ENCODE data around the gene AP4E1.
"Not testable (repeated sequence)": the region's sequence is repeated elsewhere in the genome, so short reads cannot be mapped to it uniquely, and the experiment has no call there.

AP4E1 gene

GRCh38 chr15:51030649-51031316 is 122.3 kb downstream of the AP4E1 start:
- DNase-seq: no peak

- DNase-seq: not testable (repeated sequence)
Measured at GRCh38 chr15:51037474-51037873, 129.0 kb downstream of the AP4E1 start.

GRCh38 chr15:51038162-51038973 is 129.9 kb downstream of the AP4E1 start:
- DNase-seq: no peak

GRCh38 chr15:51038974-51039319 is 130.5 kb downstream of the AP4E1 start:
- no peak for DNase-seq

- no peak for DNase-seq
Measured at GRCh38 chr15:51044037-51044727, 135.7 kb downstream of the AP4E1 start.

GRCh38 chr15:51046016-51046415 is 137.5 kb downstream of the AP4E1 start:
- no peak for DNase-seq

- DNase-seq: no peak
Measured at GRCh38 chr15:51046799-51047449, 138.4 kb downstream of the AP4E1 start.

- DNase-seq: no peak
Measured at GRCh38 chr15:51048308-51048707, 139.8 kb downstream of the AP4E1 start.

- no peak for DNase-seq
Measured at GRCh38 chr15:51049081-51049480, 140.6 kb downstream of the AP4E1 start.

GRCh38 chr15:51051776-51052175 is 143.3 kb downstream of the AP4E1 start:
- DNase-seq: no peak

- no peak for DNase-seq
Measured at GRCh38 chr15:51053571-51053970, 145.1 kb downstream of the AP4E1 start.

- DNase-seq: no peak
Measured at GRCh38 chr15:51054535-51054934, 146.1 kb downstream of the AP4E1 start.

Measured in stimulated activated CD4-positive, alpha-beta T cell treated with anti-CD3 and anti-CD28 coated beads, Interleukin-4, amount 100 ng/mL, for 1 hour (primary cell).